AG10803 (cell line): ENCODE data around the gene ELOVL4.

ENCODE experiments used
- DNase-seq: peaks from one replicate; pipeline ENCODE4 v3.0.0; 2010; ENCODE audit warnings: low read depth
- H3K4me3 ChIP-seq: 2 replicates; pipeline ENCODE4 v1.5.1; 2011; ENCODE audit warnings: mild to moderate bottlenecking, low read length, control low read depth
- CTCF ChIP-seq: conservative IDR thresholded peaks from 2 replicates; pipeline ENCODE4 v1.5.1; 2011; ENCODE audit warnings: mild to moderate bottlenecking, low read length, control low read depth, inconsistent platforms

ELOVL4 gene

GRCh38 chr6:79981652-79982051 is 34.3 kb upstream of the ELOVL4 start:
- no peak overlapping the region for H3K4me3 ChIP-seq
- no peak for TF ChIP-seq CTCF
- DNase-seq = no peak

- no peak for DNase-seq
- no peak overlapping the region for H3K4me3 ChIP-seq
- TF ChIP-seq CTCF = no peak
Observed at GRCh38 chr6:79971193-79971592, 23.8 kb upstream of the ELOVL4 start.

DNA sequence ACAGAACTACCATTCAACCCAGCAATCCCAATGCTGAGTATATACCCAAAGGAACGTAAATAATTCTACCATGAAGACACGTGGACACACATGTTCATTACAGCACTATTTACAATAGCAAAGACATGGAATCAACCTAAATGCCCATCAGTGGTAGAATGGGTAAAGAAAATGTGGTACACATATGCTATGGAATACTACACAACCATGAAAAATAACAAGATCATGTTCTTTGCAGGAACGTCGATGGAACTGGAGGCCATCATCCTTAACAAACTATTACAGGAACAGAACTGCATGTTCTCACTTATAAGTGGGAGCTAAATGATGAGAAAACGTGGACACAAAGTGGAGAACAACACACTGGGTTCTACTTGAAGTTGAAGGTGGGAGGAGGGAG is 22.4 kb upstream of the ELOVL4 start:
- no peak overlapping the region for H3K4me3 ChIP-seq
- no peak for DNase-seq
- no peak for TF ChIP-seq CTCF

DNA sequence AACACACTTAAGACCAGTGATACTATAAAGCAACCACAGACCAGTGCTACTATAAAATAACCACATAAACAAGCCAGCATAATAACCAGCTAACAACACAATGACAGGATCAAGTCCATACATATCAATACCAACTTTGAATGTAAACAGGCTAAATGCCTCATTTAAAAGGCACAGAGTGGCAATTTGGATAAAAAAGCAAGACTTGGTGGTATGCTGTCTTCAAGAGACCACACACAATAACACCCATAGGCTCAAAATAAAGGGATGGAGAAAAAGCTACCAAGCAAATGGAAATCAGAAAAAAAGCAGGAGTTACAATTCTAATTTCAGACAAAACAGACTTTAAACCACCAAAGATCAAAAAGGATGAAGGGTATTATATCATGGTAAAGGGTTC is 19.8 kb upstream of the ELOVL4 start:
- no peak overlapping the region for H3K4me3 ChIP-seq
- no peak for DNase-seq
- TF ChIP-seq CTCF = no peak

DNA sequence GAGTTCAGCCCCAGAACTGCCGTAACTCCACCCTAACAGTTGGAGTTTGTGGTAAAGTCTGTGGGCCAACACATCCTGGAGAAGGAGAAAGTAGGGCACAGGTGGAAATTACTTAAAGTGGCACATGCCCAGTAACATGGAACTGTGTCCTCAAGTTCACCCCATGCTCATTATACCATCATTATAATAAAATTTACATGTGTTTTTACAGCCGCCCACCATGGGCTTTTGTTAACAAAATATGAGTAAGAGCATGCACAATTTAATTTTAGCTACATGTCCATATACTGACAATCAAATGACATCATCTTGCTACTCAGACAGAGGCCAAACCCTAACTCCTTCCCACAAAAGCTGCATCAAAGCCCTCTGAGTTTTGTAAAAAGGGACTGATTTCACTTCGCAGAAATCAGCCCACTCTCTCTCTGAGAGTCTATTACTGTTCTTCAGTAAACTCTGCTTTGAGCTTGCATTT is 17.3 kb upstream of the ELOVL4 start:
- no peak for TF ChIP-seq CTCF
- no peak overlapping the region for H3K4me3 ChIP-seq
- no peak for DNase-seq

DNA sequence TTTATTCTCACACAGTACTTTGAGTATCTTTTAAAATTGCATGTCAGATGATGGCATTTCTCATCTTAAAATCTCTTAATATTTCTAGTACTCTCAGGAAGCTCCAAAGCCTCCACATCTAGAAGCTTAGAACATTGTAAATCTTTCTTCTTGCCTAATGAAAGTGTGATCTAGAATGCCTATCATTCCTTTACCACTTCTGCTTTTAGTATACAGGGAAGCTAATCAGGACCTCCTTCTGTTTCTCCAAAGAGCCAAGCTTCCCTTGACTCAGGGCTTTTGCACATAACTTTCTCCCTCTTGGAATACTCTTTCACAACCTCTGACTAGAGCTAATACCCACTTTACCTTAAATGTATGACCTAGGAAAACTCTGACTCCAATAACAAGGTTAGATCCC is 7.5 kb upstream of the ELOVL4 start:
- no peak for TF ChIP-seq CTCF
- DNase-seq = no peak
- H3K4me3 ChIP-seq = no peak overlapping the region

DNA sequence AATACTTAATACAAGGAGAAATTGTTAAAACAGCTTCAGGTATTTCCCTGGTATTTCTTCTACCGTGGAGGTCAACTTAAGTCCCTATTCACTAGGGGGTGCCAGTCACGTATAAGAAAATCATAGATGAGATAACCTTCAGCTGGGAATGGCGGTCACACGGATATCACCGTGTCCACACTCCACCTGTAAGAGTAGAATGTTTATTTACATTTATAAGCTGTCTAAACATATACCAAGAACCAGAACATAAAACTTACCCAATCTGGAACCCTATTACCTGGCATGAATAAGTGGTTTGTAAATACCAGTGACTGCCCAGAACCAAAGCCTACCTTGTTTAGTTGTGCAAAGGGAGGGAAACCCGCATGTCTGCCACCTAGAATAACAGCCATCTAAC is 1.9 kb upstream of the ELOVL4 start:
- peak; percentile 72 for DNase-seq
- TF ChIP-seq CTCF = peak; percentile 68
- no peak overlapping the region for H3K4me3 ChIP-seq
